Measurements from ENCODE around the gene MTHFD1.

Gene MTHFD1

GRCh38 chr14:64409126-64409920 is 21.2 kb downstream of the MTHFD1 start:
- no peak for DNase-seq

DNA sequence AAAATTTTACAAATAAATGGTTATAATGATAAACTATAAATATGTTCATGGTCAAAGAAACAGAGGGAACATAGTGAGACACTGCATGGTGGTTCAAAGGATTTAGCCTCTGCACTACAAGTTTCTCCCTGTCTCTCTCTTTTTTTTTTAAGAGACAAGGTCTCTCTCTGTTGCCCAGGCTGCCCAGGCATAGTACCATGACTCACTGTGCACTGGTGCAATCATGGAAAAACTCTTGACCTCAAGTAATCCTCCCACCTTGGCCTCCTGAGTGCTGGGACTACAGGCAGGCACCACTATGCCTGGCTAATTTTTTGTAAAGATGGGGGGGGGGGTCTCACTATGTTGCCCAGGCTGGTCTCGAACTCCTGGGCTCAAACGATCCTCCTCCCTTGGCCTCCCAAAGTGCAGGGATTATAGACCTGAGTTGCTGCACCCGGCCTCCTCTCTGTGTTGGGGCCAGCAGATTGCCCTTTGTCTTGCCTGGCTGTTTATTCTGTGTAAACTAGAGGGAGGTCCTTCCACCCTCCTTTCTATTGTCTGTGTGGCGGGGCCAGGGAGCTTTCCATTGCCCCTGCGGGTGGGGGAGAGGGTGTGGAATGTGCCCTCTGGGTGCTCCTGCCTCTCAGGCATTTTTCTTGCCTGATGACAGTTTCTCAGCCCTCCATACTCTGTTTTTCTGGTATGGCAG is 22.1 kb downstream of the MTHFD1 start:
- no peak for DNase-seq

DNA sequence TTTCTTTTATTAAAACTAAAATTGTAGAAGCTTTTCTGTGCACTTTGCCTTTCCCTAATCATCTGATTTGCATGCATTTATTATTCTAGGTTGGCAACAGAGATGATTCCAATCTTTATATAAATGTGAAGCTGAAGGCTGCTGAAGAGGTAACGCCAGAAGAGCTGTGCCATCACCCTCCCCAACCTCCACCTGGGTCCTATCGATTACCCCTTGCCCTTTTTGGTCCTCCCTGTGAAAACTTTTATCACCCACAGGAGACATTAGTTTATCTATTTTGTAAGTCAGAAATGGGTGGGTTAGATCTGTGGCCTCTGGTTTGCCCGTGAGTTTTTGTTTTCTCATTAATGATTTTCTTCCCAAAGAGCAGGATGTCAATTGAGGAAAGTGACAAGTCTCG is 22.8 kb downstream of the MTHFD1 start:
- DNase-seq, result no peak

DNA sequence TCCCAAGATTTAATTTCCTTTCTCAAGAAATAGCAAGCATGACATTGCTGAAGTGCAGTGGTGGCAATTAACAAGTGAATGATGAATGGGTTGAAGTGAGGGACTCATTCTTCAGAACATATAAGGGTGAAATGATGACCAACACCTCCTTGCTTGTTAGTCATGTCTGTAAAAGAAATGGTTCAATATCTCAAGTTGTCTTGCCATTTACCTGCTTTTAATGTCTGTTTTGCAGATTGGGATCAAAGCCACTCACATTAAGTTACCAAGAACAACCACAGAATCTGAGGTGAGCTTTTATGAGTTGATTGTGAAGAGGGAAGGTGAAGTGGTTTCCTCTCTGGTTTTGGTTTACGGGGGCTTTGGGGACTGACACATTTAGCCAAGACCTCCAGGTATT is 24.1 kb downstream of the MTHFD1 start:
- DNase-seq, result no peak

- no peak for DNase-seq
Measured at GRCh38 chr14:64416348-64416932, 28.3 kb downstream of the MTHFD1 start.

- DNase-seq, result no peak
Measured at GRCh38 chr14:64417055-64417770, 29.1 kb downstream of the MTHFD1 start.

- no peak for DNase-seq
Measured at GRCh38 chr14:64417771-64418125, 29.6 kb downstream of the MTHFD1 start.

DNA sequence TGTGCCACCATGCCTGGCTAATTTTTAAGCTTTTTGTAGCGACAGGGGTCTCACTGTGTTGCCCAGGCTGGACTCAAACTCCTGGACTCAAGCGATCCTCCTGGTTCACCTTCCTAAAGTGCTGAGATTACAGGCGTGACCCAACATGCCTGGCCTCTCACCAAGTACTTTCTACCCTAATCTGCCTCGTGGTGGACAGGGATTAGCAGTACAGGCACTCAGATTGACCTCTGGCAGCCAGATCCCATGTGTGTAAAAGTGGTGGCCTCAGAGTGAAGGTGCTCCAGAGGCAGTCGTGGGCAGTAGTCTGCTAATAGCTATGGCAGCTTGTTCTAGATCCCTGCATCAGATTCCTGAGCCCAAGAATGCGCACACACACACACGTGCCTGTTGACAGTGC is 30.9 kb downstream of the MTHFD1 start:
- DNase-seq, result no peak

DNA sequence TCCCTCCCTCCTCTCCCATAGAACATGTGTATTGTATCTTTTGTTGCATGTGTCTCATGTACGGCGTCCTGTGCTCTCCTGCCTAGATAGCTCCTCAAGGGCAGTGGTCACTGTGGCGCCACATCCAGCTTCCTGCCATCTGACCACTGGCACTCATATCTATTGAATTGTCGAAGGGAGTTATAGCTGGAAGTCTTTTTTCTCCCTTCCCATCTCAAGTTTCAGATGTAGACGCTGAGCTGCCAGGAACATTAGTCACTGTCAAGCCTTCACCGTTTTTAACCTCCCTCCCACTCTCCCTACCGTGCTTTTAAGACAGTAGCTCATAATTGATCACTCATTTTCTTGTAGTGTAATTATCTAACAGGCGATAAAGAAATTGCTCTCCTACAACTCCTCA is 33.0 kb downstream of the MTHFD1 start:
- DNase-seq, result no peak

GRCh38 chr14:64422005-64422404 is 33.9 kb downstream of the MTHFD1 start:
- DNase-seq, result no peak

DNA sequence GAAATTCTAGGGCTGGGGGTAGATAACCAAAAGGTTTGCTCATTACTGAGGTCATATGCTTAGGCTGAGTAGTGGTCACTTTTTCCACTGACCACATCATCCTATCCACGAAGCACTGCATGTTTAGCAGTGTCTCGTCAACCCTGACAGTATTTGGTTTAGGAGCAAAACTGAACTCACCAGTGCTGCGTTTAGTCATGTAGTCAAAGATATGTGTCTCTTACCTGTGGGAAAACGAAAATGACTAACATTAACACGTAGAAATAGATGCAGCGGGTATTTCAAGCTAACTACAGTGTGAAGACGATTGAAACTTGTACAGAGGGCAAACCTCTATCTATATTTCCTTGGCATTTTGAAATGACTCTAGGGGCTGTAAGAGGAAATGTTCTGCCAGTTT is 34.6 kb downstream of the MTHFD1 start:
- no peak for DNase-seq

GRCh38 chr14:64423987-64424386 is 35.8 kb downstream of the MTHFD1 start:
- DNase-seq, result no peak

DNA sequence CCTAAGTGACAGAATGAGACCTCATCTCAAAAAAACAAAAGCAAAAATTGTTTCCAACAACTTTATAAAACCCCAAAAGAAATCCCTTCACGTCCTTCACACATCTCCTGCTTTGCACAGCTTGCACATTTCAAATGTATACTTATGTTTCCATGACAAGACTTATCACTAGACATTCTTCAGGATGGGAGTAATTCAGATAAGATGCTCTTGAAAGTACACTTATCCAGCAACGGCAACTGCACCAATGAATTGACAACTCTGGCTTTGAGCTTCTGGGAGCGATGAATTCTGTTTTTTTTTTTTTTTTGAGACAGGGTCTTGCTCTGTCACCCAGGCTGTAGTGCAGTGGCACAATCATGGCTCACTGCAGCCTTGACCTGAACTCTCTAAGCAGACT is 46.4 kb downstream of the MTHFD1 start:
- no peak for DNase-seq

DNA sequence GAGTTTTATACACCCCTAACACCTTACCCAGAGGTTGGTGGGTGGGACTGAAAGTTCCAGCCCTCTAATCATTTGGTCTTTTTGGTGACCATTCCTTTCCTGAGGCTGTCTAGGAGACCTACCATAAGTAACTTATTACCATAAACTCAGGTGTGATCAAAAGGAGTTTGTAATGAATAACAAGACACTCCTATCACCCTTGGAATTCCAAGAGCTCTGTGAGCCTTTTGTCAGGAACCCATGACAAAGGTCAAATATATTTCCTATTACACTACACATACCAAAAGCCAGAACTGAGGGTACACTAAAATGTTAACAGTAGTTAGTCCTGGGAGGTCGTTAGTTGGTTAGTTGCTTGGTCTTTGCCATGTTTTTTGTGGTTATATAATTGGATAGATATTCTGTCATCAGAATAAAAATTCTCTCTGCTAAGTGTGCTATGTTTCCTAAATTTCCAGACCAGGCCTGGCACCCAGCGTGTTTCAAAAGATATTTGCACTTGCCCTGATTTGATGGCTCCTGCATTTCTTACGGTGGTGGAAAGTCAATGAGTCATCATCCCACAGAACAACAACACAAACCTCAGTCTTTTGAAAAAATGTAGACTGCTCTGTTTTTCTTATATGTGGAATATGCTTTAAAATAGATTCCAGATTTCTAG is 50.2 kb downstream of the MTHFD1 start:
- no peak for DNase-seq

- no peak for DNase-seq
Measured at GRCh38 chr14:64439141-64439540, 51.0 kb downstream of the MTHFD1 start.

- DNase-seq, result no peak
Measured at GRCh38 chr14:64440494-64440893, 52.3 kb downstream of the MTHFD1 start.

DNA sequence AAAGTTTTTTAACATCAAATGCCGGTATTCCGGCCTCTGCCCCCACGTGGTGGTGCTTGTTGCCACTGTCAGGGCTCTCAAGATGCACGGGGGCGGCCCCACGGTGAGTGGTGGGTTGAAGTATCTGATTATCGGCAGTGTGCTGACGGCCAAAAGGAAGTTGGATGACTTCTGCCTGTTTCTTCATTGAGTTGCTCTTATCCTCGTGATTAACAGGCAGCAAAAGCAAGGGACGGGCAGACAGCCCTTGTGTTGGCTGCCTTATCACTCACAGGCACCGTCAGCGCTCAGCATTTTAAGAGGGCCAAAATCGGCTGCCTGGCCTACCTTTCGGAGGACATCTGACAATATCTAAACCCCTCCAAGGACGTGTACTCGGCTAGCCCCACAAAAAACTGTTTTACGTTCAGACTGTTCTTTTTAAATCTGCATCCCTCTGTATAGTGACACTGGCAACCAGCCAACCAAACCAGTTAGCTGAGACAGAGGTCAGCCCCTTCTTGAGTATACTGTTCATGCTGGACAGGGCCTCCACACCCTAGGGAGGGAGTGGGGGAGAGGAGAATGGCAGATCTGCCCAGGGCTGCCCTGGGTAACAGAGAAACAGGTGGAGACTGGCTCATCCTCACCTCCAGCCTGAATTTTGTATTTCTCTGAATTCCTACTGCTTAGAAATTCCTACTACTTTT is 54.3 kb downstream of the MTHFD1 start:
- no peak for DNase-seq

GRCh38 chr14:64444140-64444539 is 56.0 kb downstream of the MTHFD1 start:
- no peak for DNase-seq

DNA sequence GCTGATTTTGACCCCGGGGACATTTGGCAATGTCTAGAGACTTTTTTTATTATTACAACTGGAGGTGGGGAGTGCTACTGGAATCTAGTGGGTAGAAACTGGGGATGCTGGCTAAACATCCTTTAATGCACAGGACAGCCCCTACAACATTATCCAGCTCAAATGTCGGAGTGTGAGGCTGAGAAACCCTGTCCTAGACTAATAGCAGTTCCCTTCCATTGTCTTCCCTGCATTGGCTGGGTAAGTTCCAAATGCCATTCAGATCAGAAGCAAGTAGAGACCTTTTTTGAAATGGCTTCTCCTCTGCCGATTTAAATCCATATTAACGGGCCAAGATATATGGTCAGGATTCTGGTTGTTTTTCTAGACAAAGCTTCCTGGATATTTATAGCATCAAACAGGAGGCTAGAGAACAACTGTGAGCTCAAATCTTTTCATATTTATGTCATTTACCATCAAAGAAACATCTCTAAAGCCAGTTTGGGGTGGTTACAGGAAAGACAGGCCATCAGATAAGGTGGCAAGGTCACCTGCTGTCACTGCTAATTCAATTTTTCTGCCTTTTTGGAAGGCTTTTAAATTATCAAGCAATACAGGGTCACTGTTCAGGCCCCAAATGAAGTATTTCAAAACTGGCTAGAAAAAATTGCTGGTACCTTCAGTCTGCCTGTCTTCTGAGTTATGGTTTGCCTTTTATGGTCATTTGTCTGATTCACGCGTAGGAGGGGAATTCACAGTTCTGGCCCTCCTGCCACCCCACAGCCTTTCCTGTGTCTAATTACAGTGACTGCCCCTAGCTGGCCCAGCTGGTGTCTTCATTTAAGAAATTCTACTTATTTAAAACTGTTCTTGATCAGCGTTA is 57.1 kb downstream of the MTHFD1 start:
- DNase-seq, result no peak

DNA sequence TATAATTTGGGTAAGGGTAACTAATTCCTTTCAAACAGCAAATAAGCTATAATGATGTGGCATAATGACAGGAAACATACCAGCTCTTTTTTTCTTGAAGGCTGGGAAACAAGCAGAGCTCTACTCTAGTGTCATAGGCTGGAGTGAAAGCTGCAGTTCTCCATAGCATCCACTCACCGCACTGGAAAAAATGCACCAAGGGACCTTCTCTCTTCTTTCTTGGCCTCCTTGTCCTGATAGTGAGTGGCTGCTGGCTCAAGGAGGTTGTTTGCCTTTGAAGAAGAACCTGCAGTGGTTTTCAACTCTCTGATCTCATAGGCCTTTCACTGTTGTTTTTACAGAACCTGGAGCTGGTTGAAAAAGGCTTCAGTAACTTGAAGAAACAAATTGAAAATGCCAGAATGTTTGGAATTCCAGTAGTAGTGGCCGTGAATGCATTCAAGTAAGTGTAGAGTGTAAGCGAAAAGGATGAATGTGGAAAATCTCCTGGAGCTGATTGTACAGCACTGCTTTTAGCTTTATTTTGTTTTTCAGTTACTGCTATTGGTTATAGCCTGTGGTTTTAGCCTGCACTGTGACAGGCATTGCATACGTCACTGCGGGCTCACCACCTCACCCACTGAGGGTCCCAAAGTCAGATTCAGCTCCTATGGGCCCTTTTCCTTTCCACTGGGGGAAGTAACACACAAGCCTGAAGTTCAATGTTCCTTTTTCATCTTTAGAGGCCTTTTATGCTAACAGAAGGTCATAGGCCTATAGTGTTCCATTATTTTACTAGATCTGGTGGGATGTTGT is 59.9 kb downstream of the MTHFD1 start:
- no peak for DNase-seq

DNA sequence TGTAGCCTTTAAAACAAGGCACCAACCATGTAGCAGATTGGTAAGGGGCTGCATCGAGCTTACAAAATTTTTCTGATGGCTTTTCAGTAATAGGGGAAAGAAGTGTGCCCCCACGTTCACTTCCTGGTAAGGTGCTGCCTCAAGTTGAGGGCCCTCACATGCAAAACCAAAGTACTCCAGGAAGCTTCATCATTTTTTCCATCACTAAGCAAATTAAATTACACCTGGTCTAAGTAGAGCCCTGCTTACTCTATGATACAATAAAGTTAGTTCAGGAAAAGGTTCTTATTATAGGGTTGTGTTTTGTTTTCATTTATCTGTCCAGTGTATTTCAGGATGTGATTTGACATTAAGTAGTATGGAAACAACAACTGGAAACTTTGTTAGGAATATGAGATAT is 62.1 kb downstream of the MTHFD1 start:
- DNase-seq, result no peak

Data from DMS53 (cell line).